ENCODE results near the gene KRT33B. TPM values are rescaled to one million over a fixed set of nuclear protein-coding genes. Genes with fewer than 3 reads are reported as not detected.

Gene KRT33B
- total and polyA plus RNA-seq, 10 of the 15 experiments (the other 5 are each of a cell fraction or from before 2014, with no cell fraction given), result not detected

GRCh38 chr17:41407226-41407625 lies 37.6 kb upstream of the KRT33B start:
- no peak overlapping the region for H3K9ac ChIP-seq (ENCODE audit: control insufficient read depth, insufficient read depth, low read length)
- no peak overlapping the region for H3K27ac ChIP-seq (ENCODE audit: control insufficient read depth, insufficient read depth)
- DNase-seq (ENCODE audit: low read depth, low spot score) (no peak), ATAC-seq (no peak), FAIRE-seq (no peak)
- in situ Hi-C loops (cut with MboI), result no loop called here
- POLR2A ChIA-PET, result no interaction called here
- CTCF ChIA-PET, result no interaction called here
- 38% methylated on average over 10 of the region's 10 CpGs for WGBS (ENCODE audit: insufficient coverage, insufficient replicate concordance, low lambda C conversion rate, missing lambda C conversion rate)
- SMC1A ChIA-PET (ENCODE audit: uncharacterized antibody, unreplicated experiment), result no interaction called here
- no peak overlapping the region for H2AFZ ChIP-seq (ENCODE audit: control insufficient read depth, low read depth, low read length)
- H3K4me2 ChIP-seq (ENCODE audit: control insufficient read depth, insufficient read depth), result no peak overlapping the region
- H3K4me3 ChIP-seq, result no peak overlapping the region
- no TSS peak for BruUV-seq (replicated peaks)
- H3K79me2 ChIP-seq (ENCODE audit: control insufficient read depth, insufficient read depth, low read length), result no peaks in the 10 kb centered on the region
- H3K36me3 ChIP-seq (ENCODE audit: control insufficient read depth in 2 of 2, insufficient read depth in 2 of 2, low read length in 1 of 2), result no peaks in the 10 kb centered on the region
- TF ChIP-seq NRF1 (conservative IDR thresholded peaks at IDR 0.05; ENCODE audit: low read depth, low read length), result no peak
- TF ChIP-seq, protein P1, sequence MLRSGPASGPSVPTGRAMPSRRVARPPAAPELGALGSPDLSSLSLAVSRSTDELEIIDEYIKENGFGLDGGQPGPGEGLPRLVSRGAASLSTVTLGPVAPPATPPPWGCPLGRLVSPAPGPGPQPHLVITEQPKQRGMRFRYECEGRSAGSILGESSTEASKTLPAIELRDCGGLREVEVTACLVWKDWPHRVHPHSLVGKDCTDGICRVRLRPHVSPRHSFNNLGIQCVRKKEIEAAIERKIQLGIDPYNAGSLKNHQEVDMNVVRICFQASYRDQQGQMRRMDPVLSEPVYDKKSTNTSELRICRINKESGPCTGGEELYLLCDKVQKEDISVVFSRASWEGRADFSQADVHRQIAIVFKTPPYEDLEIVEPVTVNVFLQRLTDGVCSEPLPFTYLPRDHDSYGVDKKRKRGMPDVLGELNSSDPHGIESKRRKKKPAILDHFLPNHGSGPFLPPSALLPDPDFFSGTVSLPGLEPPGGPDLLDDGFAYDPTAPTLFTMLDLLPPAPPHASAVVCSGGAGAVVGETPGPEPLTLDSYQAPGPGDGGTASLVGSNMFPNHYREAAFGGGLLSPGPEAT (IDR thresholded peaks at IDR 0.05; ENCODE audit: low read depth), result no peak
- TF ChIP-seq PBX3 (IDR thresholded peaks at IDR 0.05; ENCODE audit: insufficient replicate concordance, low read depth, low read length), result no peak
- no peak for TF ChIP-seq PRDM15 (CRISPR knock-in tag; IDR thresholded peaks at IDR 0.05)
- TF ChIP-seq KLF5 (IDR thresholded peaks at IDR 0.05; ENCODE audit: partially characterized antibody), result no peak
- H3K4me1 ChIP-seq (ENCODE audit: control insufficient read depth, insufficient read depth, low read length), result no peaks in the 10 kb centered on the region
- no peaks in the 10 kb centered on the region; the same call in 2 of the 3 replicates for H3K9me3 ChIP-seq (replicated peaks; ENCODE audit: control insufficient read depth, insufficient read depth, low read length)
- RAD21 ChIA-PET (ENCODE audit: unreplicated experiment), result no interaction called here
- intact Hi-C loops (cut with micrococcal nuclease; ENCODE audit: unreplicated experiment), result no loop called here
- H4K20me1 ChIP-seq (ENCODE audit: control insufficient read depth, insufficient read depth), result 0 out of 2 replicates have a peak, but pooled peaks cover 4% of the 10 kb centered on the region
- H3K27me3 ChIP-seq (replicated peaks in 1 of 2; ENCODE audit: control insufficient read depth in 2 of 2, insufficient read depth in 2 of 2, low read length in 1 of 2), result peaks cover 0 to 2% of the 10 kb centered on the region in 2 experiments; a peak in 1 of 4 replicates

Measured in GM12878 (cell line).